Activated CD4-positive, alpha-beta T cell treated with anti-CD3 and anti-CD28 coated beads, Interleukin-2, Interleukin-6, amounts not matched to agents 100 ng/mL and 50 ng/mL, durations not matched to agents 16 hours and 8 hours (primary cell): Measurements from ENCODE around the gene E2F3.
"Not testable (repeated sequence)": the region's sequence is repeated elsewhere in the genome, so short reads cannot be mapped to it uniquely, and the experiment has no call there.

ENCODE experiments used
- DNase-seq: peaks from one replicate; pipeline ENCODE4 v3.0.0-alpha.2; 2020

E2F3 gene

DNA sequence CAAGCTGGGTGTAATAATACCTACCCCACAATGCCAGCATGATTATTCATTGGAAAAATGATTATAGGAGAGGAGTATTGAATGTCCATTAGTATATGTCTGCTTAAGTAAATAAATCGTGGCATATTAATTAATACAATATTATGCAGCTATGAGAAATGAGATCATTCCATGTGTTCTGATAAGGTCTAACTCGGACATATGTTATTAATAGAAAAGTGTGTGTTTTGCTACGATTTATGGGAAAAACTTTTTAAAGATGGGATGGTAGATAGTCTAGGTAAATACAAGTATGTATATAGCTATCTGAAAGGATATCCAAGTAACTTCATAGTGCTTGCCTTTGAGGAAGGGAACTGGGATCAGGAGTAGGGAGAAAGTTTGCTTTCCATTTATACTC, 71.1 kb downstream of the E2F3 start:
- DNase-seq, result no peak

GRCh38 chr6:20473518-20473917, 71.8 kb downstream of the E2F3 start:
- DNase-seq, result no peak

- no peak for DNase-seq
Observed at GRCh38 chr6:20474874-20475542, 73.3 kb downstream of the E2F3 start.

DNA sequence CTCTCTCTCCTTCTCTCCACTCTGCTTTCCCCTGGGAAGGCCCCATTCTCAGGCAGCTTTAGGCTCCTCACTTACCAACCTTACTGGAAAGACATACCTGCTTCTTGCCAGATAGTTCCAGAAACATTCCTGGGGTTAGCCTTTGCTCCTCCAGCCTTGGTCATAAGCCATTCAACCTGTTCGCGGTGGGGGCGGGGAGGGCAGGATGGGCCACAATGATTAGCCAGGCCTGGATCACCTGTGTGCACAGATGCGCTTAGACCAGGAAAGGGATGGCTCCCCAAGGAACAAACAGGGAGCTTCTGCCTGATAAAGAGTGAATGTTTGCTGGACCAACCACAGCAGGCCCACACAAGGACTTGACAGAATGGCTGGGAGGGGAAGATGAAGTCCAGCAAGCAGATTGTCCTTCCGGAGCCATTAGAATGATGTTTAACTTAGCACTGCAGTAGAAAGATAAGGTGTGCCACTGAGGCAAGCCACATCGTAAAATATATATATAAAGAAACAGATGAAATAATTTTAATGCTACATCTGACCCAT, 74.9 kb downstream of the E2F3 start:
- no peak for DNase-seq

DNA sequence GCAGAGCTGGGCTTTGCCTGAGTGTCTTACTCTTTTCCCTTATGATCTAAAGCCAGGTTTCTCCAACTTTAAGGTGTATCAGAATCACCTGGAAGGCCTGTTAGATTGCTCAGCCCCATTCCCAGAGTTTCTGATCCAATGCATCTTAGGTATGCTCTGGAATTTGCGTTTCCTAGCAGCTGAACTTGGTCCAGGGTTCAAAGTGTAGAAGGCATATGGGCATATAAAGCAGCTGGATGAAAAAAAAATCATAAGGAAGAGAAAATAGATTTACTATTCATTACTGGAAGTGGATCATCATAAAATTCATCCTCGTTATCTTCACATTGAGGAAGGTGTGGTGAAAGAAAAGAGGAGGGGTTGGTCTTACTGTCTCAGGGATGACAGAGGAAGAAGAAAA, 75.8 kb downstream of the E2F3 start:
- DNase-seq, result no peak

DNA sequence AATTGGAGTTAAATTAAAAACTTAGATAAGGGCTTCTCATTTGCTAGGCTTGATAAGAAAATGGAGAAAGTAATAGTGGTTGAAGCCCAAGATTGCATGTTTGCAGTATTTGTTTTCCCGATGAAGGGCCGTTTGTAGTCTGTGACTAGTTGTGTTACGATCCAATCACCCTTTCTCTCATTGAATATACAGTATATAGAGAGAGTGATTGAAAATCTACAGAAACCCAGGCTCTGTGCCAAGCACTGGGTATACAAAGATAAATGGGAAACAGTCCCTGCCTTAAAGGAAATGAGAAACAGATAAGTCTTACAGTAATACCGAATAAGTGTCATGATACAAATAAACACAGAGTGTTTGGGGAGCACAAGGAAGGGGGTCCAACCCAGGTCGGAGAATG, 77.4 kb downstream of the E2F3 start:
- no peak for DNase-seq

DNA sequence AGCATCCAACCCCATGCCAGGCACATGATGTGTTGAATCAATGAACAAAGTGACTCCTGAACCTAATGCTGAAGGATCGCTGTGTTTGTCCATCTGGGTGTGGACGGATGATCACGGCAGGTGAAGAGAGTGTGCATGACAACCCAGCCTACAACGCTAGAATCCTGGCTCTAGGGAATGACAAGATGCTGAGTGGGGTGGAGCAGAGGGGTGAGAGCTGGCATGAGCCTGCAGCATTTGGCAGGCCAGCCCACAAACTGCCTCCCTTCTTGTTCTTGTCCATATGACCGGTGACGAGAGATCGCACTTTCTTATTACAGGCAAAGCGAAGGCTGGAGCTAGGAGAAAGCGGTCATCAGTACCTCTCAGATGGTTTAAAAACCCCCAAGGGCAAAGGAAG, 77.8 kb downstream of the E2F3 start:
- no peak for DNase-seq

DNA sequence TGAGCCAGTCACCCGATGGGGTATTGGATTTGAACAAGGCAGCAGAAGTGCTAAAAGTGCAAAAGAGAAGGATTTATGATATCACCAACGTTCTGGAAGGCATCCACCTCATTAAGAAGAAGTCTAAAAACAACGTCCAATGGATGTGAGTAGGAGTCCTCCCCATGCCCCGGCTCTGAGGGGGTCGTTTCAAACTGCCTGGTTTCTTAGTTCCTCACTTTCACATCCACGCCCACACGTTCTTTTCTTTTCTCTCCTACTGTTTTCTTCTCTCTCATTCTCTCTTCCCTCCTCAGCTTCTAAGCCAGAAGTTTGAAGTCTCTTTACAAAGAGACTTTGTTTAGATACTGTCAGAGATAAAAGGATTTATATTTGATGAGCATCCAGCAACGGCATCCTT, 79.6 kb downstream of the E2F3 start:
- DNase-seq, result no peak

- DNase-seq, result no peak
Observed at GRCh38 chr6:20483887-20484497, 82.3 kb downstream of the E2F3 start.

GRCh38 chr6:20486641-20487040, 85.0 kb downstream of the E2F3 start:
- DNase-seq, result no peak

DNA sequence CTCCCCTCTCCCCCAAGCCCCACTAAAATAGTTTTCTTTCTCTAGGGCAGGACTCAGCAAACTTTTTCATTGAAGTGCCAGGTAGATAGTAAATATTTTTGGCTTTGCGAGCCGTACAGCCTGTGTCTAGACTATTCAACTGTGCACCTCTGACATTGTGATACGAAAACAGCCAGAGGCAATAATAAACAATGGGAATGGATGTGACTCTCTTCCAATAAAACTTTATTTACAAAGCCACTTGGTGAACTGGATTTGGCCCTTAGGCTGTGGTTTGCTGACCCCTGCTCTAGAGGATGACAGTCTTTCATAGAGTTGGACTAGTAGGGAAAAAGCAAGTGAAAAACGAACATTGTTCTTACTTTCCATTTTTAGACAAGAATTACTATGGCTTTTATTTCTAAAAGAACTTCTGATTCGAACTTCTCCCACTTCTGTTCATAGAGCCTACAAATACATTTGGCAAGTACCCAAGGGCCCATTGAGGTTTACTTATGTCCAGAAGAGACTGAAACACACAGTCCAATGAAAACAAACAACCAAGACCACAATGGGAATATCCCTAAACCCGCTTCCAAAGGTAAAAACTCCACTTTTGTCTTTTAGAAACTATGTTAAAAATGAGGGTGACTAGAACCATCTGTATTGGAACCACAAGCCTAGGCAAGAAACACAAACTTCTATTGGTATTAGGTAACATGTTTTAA, 86.1 kb downstream of the E2F3 start:
- no peak for DNase-seq

- DNase-seq, result no peak
Observed at GRCh38 chr6:20490591-20490990, 88.9 kb downstream of the E2F3 start.

GRCh38 chr6:20492099-20492498, 90.4 kb downstream of the E2F3 start:
- DNase-seq, result no peak

GRCh38 chr6:20497216-20498040, 95.7 kb downstream of the E2F3 start:
- no peak for DNase-seq

DNA sequence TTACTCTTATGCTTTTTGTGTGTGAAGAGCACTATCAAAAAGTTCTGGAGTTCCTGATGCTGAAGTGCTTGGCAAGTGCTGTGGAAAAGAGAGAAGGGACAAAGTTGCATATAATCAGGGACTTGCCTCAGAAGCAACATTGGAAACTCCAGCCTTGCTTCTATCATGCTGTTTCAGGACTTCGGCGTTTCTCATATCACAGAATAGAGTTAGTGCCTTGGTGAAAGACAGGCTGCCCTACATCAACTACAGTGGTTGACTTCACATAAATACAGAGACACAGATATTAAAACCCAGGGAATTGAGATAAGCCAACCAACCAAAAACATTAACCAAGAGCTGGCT, 96.3 kb downstream of the E2F3 start:
- DNase-seq, result no peak

DNA sequence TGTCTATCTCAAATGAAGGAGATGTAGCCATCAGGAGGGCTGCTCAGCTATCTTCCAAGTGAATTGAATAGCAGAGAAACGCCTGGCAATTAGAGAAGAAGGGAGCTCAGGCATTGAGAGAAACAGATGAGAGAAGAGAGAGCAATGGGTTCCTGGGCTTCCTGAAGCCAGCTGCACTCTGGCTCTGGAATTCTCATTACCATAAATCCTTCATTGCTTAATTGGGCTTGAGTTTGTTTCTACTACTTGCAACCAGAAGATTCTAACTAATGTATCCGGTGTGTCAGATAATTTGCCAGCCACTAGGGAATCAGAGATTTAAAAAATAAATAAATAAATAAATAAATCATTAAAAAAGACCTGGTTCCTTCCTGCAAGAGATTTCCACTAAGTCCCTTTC, 107.5 kb downstream of the E2F3 start:
- DNase-seq, result no peak

DNA sequence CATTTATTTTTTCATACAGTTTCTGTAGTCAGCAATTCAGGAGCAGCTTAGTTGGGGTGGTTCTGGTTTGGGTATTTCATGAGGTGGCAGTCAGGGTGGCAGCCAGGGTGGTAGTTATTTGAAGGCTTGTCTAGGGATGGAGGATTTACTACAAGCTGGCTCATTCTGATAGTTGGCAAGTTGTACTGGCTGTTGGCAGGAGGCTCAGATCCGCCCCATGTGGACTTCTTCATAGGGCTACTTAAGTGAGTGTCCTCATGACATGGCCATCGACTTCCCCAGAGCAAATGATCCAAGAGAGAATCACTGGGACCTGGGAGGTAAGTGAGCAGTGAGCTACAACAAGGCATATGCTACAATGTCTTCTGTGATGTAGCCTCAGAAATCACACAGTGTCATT, 110.2 kb downstream of the E2F3 start:
- no peak for DNase-seq

- DNase-seq, result not testable (repeated sequence)
Observed at GRCh38 chr6:20525208-20525607, 123.5 kb downstream of the E2F3 start.

GRCh38 chr6:20529086-20529448, 127.4 kb downstream of the E2F3 start:
- peak; percentile 57 for DNase-seq

DNA sequence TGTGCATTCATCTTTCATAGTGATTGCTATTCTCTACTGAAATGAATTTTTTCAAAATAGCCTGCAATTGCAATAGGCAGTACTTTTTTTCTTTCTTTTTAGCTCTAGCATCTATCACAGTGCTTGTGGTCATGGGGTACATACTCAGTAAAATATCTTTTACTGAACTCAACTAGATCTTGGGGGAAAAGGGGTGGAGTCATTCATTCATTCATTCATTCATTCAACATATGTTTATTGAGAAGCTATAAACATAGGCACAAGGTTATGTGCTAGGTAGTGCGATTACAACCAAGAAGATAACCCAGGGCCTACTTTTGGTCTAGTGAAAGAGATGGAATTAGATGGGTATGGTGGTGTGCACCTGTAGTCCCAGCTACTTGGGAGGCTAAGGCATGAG, 131.2 kb downstream of the E2F3 start:
- no peak for DNase-seq

- DNase-seq, result no peak
Observed at GRCh38 chr6:20533746-20534294, 132.1 kb downstream of the E2F3 start.

- DNase-seq, result peak; percentile 96
Observed at GRCh38 chr6:20534295-20535262, 132.9 kb downstream of the E2F3 start, which contains the start of gene CDKAL1. CDKAL1 (plus strand) TSS chr6:20534457; CDS start chr6:20546351, 11,894 bp downstream.
